Thyroid gland (tissue), 4 donors: ENCODE results near the gene MT1F.
"Not testable (repeated sequence)": the region's sequence is repeated elsewhere in the genome, so short reads cannot be mapped to it uniquely, and the experiment has no call there.

Source experiments
- POLR2A ChIP-seq, 2 donors: fragments of 450-650 bp; IDR thresholded peaks; one replicate each; pipeline ENCODE4 v1.6.1; 2017; ENCODE audit warnings: antibody characterized with exemption in 2 of 2, mild to moderate bottlenecking in 2 of 2, moderate library complexity in 1 of 2
- TF ChIP-seq, protein P1 (sequence below), 6 experiments: fragments of 200-600 bp in 3 of 6; fragments of 450-650 bp in 3 of 6; sonication (generic) in 3 of 6; IDR thresholded peaks; one replicate each; pipeline ENCODE4 v1.5.1; 2016 to 2019; ENCODE audit warnings: antibody characterized with exemption in 6 of 6, mild to moderate bottlenecking in 2 of 6, inconsistent platforms in 1 of 6, moderate library complexity in 1 of 6

GRCh38 chr16:56672171-56672570, 14.4 kb downstream of the MT1F start:
- TF ChIP-seq, protein P1, sequence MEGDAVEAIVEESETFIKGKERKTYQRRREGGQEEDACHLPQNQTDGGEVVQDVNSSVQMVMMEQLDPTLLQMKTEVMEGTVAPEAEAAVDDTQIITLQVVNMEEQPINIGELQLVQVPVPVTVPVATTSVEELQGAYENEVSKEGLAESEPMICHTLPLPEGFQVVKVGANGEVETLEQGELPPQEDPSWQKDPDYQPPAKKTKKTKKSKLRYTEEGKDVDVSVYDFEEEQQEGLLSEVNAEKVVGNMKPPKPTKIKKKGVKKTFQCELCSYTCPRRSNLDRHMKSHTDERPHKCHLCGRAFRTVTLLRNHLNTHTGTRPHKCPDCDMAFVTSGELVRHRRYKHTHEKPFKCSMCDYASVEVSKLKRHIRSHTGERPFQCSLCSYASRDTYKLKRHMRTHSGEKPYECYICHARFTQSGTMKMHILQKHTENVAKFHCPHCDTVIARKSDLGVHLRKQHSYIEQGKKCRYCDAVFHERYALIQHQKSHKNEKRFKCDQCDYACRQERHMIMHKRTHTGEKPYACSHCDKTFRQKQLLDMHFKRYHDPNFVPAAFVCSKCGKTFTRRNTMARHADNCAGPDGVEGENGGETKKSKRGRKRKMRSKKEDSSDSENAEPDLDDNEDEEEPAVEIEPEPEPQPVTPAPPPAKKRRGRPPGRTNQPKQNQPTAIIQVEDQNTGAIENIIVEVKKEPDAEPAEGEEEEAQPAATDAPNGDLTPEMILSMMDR (IDR thresholded peaks at IDR 0.05): not testable (repeated sequence)
- TF ChIP-seq POLR2A (IDR thresholded peaks at IDR 0.05): not testable (repeated sequence)
